ENCODE measurements around the gene TMPRSS6.

The TMPRSS6 gene

DNA sequence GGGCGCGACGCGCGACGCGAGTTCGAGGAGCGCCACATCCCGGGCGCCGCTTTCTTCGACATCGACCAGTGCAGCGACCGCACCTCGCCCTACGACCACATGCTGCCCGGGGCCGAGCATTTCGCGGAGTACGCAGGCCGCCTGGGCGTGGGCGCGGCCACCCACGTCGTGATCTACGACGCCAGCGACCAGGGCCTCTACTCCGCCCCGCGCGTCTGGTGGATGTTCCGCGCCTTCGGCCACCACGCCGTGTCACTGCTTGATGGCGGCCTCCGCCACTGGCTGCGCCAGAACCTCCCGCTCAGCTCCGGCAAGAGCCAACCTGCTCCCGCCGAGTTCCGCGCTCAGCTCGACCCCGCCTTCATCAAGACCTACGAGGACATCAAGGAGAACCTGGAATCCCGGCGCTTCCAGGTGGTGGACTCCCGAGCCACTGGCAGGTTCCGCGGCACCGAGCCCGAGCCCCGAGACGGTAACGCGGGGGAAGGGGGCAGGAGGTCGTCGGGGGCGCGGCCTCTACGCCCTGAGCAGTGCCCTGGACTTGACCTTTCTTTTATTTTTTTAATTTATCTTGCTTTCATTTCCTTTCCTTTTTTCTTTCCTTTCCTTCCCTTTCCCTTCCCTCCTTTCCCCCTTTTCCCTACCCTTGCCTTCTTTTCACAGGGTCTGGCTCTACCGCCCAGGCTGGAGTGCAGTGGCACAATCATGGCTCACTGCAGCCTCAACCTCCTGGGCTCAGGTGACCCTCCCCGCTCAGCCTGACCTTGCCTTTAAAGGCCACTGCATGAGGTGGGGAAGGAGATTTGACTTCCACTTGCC is 85.0 kb downstream of the TMPRSS6 start:
- no peak for FAIRE-seq

DNA sequence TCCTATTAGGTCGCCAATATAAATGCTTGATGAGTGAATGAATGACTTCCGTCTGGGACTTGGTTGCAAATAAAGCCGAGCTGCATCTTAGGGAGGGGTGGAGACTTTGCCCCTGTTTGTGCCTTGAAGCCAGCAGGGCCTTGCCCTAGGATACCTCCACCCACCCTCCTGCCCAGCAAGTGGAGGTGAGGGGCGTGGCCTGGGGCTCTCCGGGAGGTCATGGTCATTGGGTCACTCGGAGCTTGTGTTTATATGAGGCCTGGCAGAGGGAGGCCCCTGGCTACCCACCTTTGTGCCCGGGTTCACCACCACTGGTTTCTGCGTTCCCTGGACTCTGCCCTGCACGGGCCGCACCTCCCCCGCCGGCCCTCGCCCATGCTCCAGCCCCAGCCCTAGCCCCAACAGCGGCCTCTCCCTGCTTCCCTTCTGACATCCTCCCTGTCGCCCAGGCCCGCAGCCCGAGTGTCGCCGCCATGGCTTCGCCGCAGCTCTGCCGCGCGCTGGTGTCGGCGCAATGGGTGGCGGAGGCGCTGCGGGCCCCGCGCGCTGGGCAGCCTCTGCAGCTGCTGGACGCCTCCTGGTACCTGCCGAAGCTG is 85.7 kb downstream of the TMPRSS6 start:
- no peak for FAIRE-seq

DNA sequence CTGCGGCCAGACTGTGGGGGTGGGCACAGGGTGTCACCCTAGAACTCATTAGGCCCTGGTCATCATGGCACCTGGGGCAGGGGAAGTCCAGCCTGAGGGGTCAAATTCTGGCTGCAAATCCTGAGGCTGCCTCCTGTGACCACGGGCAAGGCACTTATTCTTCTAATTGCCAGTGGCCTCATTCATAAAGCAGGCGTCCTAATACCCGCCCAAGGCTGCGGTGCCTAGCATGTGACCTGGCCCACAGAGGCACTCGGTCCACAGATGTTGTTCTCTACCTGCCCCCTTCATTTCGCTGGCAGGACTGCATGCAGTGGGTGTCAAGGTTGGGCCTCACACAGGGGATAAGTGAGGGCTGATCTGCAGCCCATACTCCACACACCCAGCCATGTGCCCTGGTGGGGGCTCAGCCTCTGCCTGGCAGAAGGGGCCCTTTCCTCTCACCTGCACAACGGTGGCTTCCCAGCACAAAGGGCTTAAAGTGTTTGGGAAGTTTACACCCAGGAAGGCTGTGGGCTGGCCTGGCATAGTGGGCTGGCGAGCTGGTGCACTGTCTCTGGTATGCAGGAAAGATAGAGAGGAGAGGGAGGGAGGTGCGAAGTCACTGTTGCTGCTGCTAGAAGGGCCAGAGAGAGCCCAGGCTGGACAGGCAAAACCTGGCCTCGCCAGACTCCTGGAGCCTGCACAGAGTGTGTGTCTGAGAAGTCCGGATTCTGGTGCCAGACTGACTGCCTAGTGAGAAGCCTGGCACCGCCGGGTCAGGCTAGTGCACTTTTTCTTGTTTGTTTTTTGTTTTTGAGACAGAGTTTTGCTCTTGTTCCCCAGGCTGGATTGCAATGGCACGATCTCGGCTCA is 86.8 kb downstream of the TMPRSS6 start:
- FAIRE-seq, result no peak

GRCh38 chr22:37021710-37022482 is 87.6 kb downstream of the TMPRSS6 start:
- FAIRE-seq, result no peak

GRCh38 chr22:37021041-37021440 is 88.5 kb downstream of the TMPRSS6 start:
- FAIRE-seq, result no peak

DNA sequence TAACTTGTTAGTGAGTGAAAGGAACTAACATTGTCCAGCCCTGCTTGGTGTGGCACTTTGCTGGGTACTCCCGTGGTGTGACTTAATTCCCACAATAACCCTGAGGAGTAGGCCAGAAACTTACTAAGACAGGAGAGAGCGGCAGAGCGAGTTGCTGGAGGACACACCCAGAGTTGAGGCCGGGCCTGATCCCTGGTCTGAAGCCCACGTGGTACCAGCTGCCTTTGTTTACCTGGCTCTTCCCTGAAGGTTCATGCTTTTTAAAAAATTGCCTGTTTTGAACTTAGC is 89.4 kb downstream of the TMPRSS6 start:
- no peak for FAIRE-seq

GRCh38 chr22:37019309-37020191 is 90.0 kb downstream of the TMPRSS6 start, which contains the start of the genes MPST and TST:
MPST (plus strand) TSS chr22:37019742; CDS start chr22:37019837, 95 bp downstream.
TST (minus strand) TSS chr22:37019447; CDS start chr22:37018732, 715 bp downstream.
- FAIRE-seq, result no peak

DNA sequence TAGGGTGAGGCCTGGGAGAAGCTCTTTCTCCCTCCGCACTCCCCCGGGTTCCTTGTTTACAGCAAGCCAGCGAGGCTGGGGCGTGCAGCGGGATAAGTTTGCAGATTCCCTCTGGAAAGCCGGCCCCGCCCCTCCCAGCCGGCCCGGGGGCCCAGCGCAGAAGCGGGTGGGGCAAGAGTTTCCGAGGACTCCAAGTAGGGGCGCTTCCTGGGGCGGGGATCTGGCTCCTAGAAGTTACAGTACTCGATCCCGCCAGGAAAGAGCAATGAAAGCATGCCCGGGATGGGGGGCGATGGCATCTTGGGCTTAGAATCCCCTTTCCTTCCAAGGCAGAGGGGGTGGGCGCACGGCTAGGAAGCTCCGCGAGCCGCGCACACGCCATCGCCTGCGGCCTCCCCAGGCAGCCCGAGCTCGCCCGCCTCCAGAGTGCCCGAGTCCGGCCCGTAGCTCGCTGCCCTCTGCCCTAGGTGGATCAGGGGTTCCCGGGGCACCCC is 90.7 kb downstream of the TMPRSS6 start:
- FAIRE-seq, result no peak

DNA sequence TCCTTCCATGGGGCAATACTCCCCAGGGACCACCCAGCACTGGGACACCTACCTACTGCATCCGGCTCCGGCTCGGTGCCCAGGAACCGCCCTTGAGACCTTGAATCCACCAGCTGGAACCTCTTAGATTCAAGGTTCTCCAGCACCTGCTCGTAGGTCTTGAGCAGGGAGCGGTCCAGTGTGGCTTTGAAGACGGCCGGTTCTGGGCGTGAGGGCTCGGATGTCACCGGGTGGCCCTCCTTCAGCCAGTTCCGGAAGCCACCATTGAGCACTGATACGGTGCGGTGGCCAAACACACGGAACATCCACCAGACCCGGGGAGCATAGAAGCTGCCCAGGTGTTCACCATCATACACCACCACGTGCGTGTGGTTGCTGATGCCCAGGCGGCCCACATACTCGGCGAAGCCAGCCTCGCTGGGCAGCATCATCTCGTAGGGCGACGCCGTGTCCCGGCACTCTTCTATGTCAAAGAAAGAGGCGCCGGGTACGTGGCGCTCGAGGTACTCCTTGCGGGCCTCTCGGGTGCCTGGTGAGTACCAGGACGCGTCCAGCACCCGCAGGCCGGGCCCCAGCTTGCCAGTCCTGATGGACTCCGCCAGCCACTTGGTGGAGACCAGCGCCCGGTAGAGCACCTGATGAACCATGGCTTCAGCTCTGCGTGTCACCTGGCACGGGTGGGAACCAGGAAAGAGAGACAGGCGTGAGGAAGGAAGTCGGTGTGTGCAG is 91.3 kb downstream of the TMPRSS6 start:
- no peak for FAIRE-seq

- FAIRE-seq, result no peak
Observed at GRCh38 chr22:37017356-37017755, 92.2 kb downstream of the TMPRSS6 start.

DNA sequence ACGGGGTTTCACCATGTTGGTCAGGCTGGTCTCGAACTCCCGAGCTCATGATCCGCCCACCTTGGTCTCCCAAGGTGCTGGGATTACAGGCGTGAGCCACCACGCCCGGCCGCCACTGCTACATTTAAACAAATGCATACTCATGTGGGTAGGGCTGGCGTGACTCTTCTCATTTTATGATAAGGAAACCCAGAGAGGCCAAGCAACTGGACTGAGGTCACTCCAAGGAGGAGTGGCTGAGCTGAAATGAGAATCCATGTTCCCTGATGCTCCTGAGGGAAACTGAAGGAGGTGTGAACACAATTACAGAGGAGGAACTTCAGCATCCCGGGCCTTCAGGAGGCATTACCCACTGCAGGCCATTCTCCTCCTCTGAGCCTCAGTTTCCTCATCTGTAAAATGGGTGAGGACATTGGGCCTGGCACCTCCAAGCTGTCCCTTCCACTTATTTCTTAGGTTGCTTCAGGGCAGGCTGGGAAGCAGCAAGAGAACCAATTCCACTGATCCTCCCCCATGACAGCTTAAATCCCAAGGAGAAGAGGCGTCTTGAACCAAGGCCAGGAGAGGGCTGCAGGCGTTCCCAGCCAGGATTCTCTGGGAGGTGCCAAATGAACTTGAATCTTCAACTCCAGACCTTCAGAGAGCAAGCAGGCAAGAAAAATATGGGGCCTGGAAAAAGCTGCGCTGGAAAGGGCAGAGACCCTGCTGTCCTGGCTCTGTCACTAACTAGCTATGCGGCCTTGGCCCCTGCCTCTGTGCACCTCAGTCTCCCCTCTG is 93.2 kb downstream of the TMPRSS6 start:
- no peak for FAIRE-seq

DNA sequence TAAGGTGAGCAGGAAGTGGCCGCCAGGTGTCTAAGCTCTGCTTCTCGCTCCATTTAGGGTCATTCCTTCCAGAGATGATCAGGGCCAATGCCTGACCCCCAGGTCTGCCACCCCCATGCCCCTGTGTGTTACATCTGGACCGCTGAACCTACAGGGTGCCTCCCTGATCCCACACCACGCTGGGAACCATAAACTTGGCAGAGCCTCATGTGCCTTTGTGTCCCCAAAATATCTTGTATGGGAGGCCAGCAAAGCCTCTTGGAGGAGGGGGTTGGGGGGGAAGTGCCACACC is 94.0 kb downstream of the TMPRSS6 start:
- no peak for FAIRE-seq

Measured in G401.6 (cell line).